K562 (cell line): ENCODE data around the gene RANBP3. TPM values are rescaled to one million over a fixed set of nuclear protein-coding genes. Genes with fewer than 3 reads are reported as not detected.

Source experiments
- C11orf30 ChIP-seq: fragments of 450-650 bp; IDR thresholded peaks from 2 replicates; pipeline ENCODE4 v1.6.1; 2016; ENCODE audit warnings: low read depth, mild to moderate bottlenecking
- CAMTA2 ChIP-seq: fragments of 250-450 bp; sonication (Bioruptor Pico); conservative IDR thresholded peaks from 2 replicates; pipeline ENCODE4 v1.5.1; 2022
- MEF2A ChIP-seq: IDR thresholded peaks from 2 replicates; pipeline ENCODE4 v1.6.1; 2011; ENCODE audit warnings: low read depth, mild to moderate bottlenecking, low read length, moderate library complexity; ENCODE audit not compliant: control insufficient read depth
- MLLT1 ChIP-seq, 2 experiments: fragments of 450-650 bp; IDR thresholded peaks; 2 replicates each; pipeline ENCODE4 v1.6.1; 2016
- PBX2 ChIP-seq, 2 experiments: IDR thresholded peaks in 1 of 2; conservative IDR thresholded peaks in 1 of 2; 2 replicates each; pipeline ENCODE4 v1.6.1; 2016; ENCODE audit warnings: low read depth in 2 of 2, mild to moderate bottlenecking in 1 of 2, missing compliant biosample characterization in 1 of 2, missing genetic modification characterization in 1 of 2, moderate library complexity in 1 of 2
- RBBP5 ChIP-seq: fragments of 200-600 bp; sonication (generic); IDR thresholded peaks from 2 replicates; pipeline ENCODE4 v1.6.1; 2012; ENCODE audit warnings: borderline replicate concordance, mild to moderate bottlenecking, low read length, control low read depth, inconsistent platforms; ENCODE audit not compliant: insufficient read depth, poor library complexity, severe bottlenecking
- RBM39 ChIP-seq: fragments of 200-400 bp; formaldehyde crosslinking; optimal IDR thresholded peaks from 2 replicates; pipeline ENCODE3; 2018; ENCODE audit warnings: low read depth, low read length
- TSHZ1 ChIP-seq: fragments of 250-450 bp; sonication (Bioruptor Pico); IDR thresholded peaks from 2 replicates; pipeline ENCODE4 v1.4.0; 2020; ENCODE audit warnings: mild to moderate bottlenecking, moderate library complexity
- USF1 ChIP-seq: sonication (generic); formaldehyde crosslinking; IDR thresholded peaks from 2 replicates; pipeline ENCODE4 v1.9.0; 2022; ENCODE audit warnings: mild to moderate bottlenecking, missing genetic modification reagents
- ZBTB1 ChIP-seq: sonication (generic); formaldehyde crosslinking; IDR thresholded peaks from 2 replicates; pipeline ENCODE4 v1.8.1; 2023; ENCODE audit warnings: missing genetic modification reagents, low read depth, mild to moderate bottlenecking, borderline replicate concordance
- ZBTB12 ChIP-seq: fragments of 250-450 bp; sonication (Bioruptor Pico); IDR thresholded peaks from 2 replicates; pipeline ENCODE4 v1.4.0; 2020
- ZNF347 ChIP-seq: fragments of 450-650 bp; formaldehyde crosslinking; IDR thresholded peaks from 2 replicates; pipeline ENCODE4 v1.4.0; 2020; ENCODE audit warnings: low read depth, mild to moderate bottlenecking, moderate library complexity
- ZNF561 ChIP-seq: fragments of 450-650 bp; formaldehyde crosslinking; conservative IDR thresholded peaks from 2 replicates; pipeline ENCODE4 v1.4.0; 2020; ENCODE audit warnings: mild to moderate bottlenecking, moderate library complexity
- ZNF695 ChIP-seq: fragments of 450-650 bp; formaldehyde crosslinking; IDR thresholded peaks from 2 replicates; pipeline ENCODE4 v1.4.0; 2020; ENCODE audit warnings: mild to moderate bottlenecking, moderate library complexity
- ZNF696 ChIP-seq: fragments of 250-450 bp; sonication (Bioruptor Pico); conservative IDR thresholded peaks from 2 replicates; pipeline ENCODE4 v1.4.0; 2020; ENCODE audit warnings: mild to moderate bottlenecking, moderate library complexity
- ZNF75A ChIP-seq: fragments of 450-650 bp; formaldehyde crosslinking; IDR thresholded peaks from 2 replicates; pipeline ENCODE4 v1.4.0; 2020; ENCODE audit warnings: mild to moderate bottlenecking
- ZNF79 ChIP-seq: fragments of 250-450 bp; sonication (Bioruptor Pico); IDR thresholded peaks from 2 replicates; pipeline ENCODE4 v1.4.0; 2020; ENCODE audit warnings: low read depth, mild to moderate bottlenecking, moderate library complexity
- polyA plus RNA-seq, 8 experiments: library from polyadenylated mRNA; depleted of rRNA in 4 of 8; stranded (reverse) in 5 of 8; unstranded in 3 of 8; fragments of >200 nt; fragmentation: Nextera tagmentation in 2 of 8; fragmentation: Illumina TruSeq in 1 of 8; extraction: Ambion mirVana in 2 of 8; extraction: Trizol in 1 of 8; gene quantifications; 2 replicates each; pipeline versions ENCODE4 v1.2.1 to v1.2.3, GENCODE V29; 2011 to 2014; ENCODE audit warnings: inconsistent platforms in 1 of 8, missing spikeins in 1 of 8
- total RNA-seq, 7 experiments: library from RNA; depleted of rRNA in 6 of 7; stranded (reverse); fragments of >200 nt in 6 of 7; fragmentation: Illumina TruSeq in 2 of 7; extraction: Trizol in 2 of 7; gene quantifications; 2 replicates each; pipeline versions ENCODE4 v1.2.1 to v1.2.3, GENCODE V29; 2011 to 2021; ENCODE audit warnings: low replicate concordance in 1 of 7

The RANBP3 gene
- total and polyA plus RNA-seq, 9 of the 15 experiments (the other 6 are each of a cell fraction or from before 2014, with no cell fraction given) = 0.90 to 95.1 (median 63.2) TPM

- TF ChIP-seq USF1 (CRISPR knock-in tag) = peak; percentile 71
- TF ChIP-seq ZNF79 (CRISPR knock-in tag) = no peak
- TF ChIP-seq MLLT1 (IDR thresholded peaks at IDR 0.05) = 0 out of 4 replicates have a peak, but pooled peaks of 1 of the 2 experiments have one; percentile 37
- TF ChIP-seq RBBP5 = peak; percentile 93
- TF ChIP-seq ZBTB12 = 0 out of 2 replicates have a peak, but pooled peaks have one; percentile 26
- TF ChIP-seq CAMTA2 = no peak
- no peak for TF ChIP-seq MEF2A
- no peak for TF ChIP-seq ZNF347
- no peak for TF ChIP-seq ZNF695 (CRISPR knock-in tag)
- 0 out of 2 replicates have a peak, but pooled peaks have one; percentile 61 for TF ChIP-seq ZNF561 (CRISPR knock-in tag)
- TF ChIP-seq TSHZ1 (CRISPR knock-in tag) = no peak
- TF ChIP-seq C11orf30 = peak; percentile 88
- no peak for TF ChIP-seq PBX2 (CRISPR knock-in tag; IDR thresholded peaks at IDR 0.05; ENCODE audit: low read depth)
- 0 out of 2 replicates have a peak, but pooled peaks have one; percentile 56 for TF ChIP-seq PBX2 (tag; conservative IDR thresholded peaks at IDR 0.05; ENCODE audit: low read depth)
- TF ChIP-seq ZNF696 (CRISPR knock-in tag) = no peak
- no peak for TF ChIP-seq ZNF75A (CRISPR knock-in tag)
- TF ChIP-seq RBM39 = peak; percentile 50
- no peak for TF ChIP-seq ZBTB1 (CRISPR knock-in tag)
These were observed 74.2 kb downstream of the RANBP3 start, which contains the start of gene NDUFA11 (continued) for GRCh38 chr19:5903624-5904351.
